Renal cortical epithelial cell (primary cell): ENCODE results near the gene KATNAL2. TPM values are rescaled to one million over a fixed set of nuclear protein-coding genes. Genes with fewer than 3 reads are reported as not detected.
A peak's percentile ranks its signal among the peaks of the same experiment; 100 is the strongest.

ENCODE experiments used
- DNase-seq: peaks from one replicate; pipeline ENCODE4 v3.0.0-alpha.2; 2011; ENCODE audit warnings: low read depth
- total RNA-seq: library from RNA; depleted of rRNA; stranded (reverse); fragments of >200 nt; gene quantifications from 2 replicates; pipeline ENCODE4 v1.2.3, GENCODE V29; 2014

The KATNAL2 gene
- total RNA-seq, result 0.52 and 10.3 TPM in 2 replicates

- peak; percentile 22 for DNase-seq
Observed at GRCh38 chr18:46917108-46917802, at the start of gene KATNAL2, which contains the start of gene PIAS2. Gene KATNAL2, plus strand, starts transcription at chr18:46917602. Its CDS starts 29,271 bp downstream, at chr18:46946873. Gene PIAS2, minus strand, starts transcription at chr18:46917507. Its CDS starts 162 bp downstream, at chr18:46917345.

- DNase-seq, result no peak
Observed at GRCh38 chr18:46868169-46868921, 49.1 kb upstream of the KATNAL2 start.

GRCh38 chr18:46877329-46877987 is 39.9 kb upstream of the KATNAL2 start:
- no peak for DNase-seq

- no peak for DNase-seq
Observed at GRCh38 chr18:46883180-46883579, 34.2 kb upstream of the KATNAL2 start.

GRCh38 chr18:46886893-46887292 is 30.5 kb upstream of the KATNAL2 start:
- DNase-seq, result no peak

GRCh38 chr18:46888965-46889364 is 28.4 kb upstream of the KATNAL2 start:
- no peak for DNase-seq

GRCh38 chr18:46891742-46892214 is 25.6 kb upstream of the KATNAL2 start:
- DNase-seq, result no peak

- no peak for DNase-seq
Observed at GRCh38 chr18:46892842-46893241, 24.6 kb upstream of the KATNAL2 start.

GRCh38 chr18:46893360-46893759 is 24.0 kb upstream of the KATNAL2 start:
- no peak for DNase-seq

GRCh38 chr18:46894124-46894523 is 23.3 kb upstream of the KATNAL2 start:
- no peak for DNase-seq

- DNase-seq, result peak; percentile 47
Observed at GRCh38 chr18:46899274-46899948, 18.0 kb upstream of the KATNAL2 start.

GRCh38 chr18:46903406-46903805 is 14.0 kb upstream of the KATNAL2 start:
- no peak for DNase-seq

GRCh38 chr18:46909497-46909896 is 7.9 kb upstream of the KATNAL2 start:
- no peak for DNase-seq

GRCh38 chr18:46910856-46911255 is 6.5 kb upstream of the KATNAL2 start:
- DNase-seq, result no peak

GRCh38 chr18:46915800-46916550 is 1.4 kb upstream of the KATNAL2 start:
- no peak for DNase-seq

- DNase-seq, result peak; percentile 38
Observed at GRCh38 chr18:46916551-46917107, 773 bp upstream of the KATNAL2 start.

GRCh38 chr18:46917803-46918600 is 600 bp downstream of the KATNAL2 start:
- DNase-seq, result peak; percentile 25

- DNase-seq, result no peak
Observed at GRCh38 chr18:46920067-46920466, 2.7 kb downstream of the KATNAL2 start.

- no peak for DNase-seq
Observed at GRCh38 chr18:46920653-46921052, 3.3 kb downstream of the KATNAL2 start.
